Measurements from ENCODE around the gene UIMC1. TPM values are rescaled to one million over a fixed set of nuclear protein-coding genes. Genes with fewer than 3 reads are reported as not detected.
A peak's percentile ranks its signal among the peaks of the same experiment; 100 is the strongest.

The UIMC1 gene
- total RNA-seq, 2 experiments from 2014 or later = 42.7 to 78.5 TPM

- H3K9me2 ChIP-seq (ENCODE audit: insufficient read depth, low read length) = no peaks in the 10 kb centered on the region
- H3K27ac ChIP-seq (ENCODE audit: low read depth, low read length, poor library complexity, severe bottlenecking) = no peak overlapping the region
- ChIA-PET POLR2A (interaction anchor here (0.7 to 1.2 kb wide), 2 partner anchors 105 to 426 kb away, joined by 3 to 4 read pairs; no protein-coding TSS in a partner anchor), CTCF (ENCODE audit: unreplicated experiment) (no interaction called here)
- H3K79me2 ChIP-seq (ENCODE audit: insufficient read depth, low read depth, low read length) = peaks cover 63% of the 10 kb centered on the region
- H4K20me1 ChIP-seq (ENCODE audit: insufficient read depth, low read length) = peaks cover 5% of the 10 kb centered on the region; the same call in 1 of the 2 replicates
- H3K4me1 ChIP-seq (ENCODE audit: insufficient read depth, low read length, poor library complexity, severe bottlenecking) = peaks cover 19% of the 10 kb centered on the region
- no peak overlapping the region for H2AFZ ChIP-seq (ENCODE audit: low read length)
- no peaks in the 10 kb centered on the region for H3K9me3 ChIP-seq (ENCODE audit: low read length)
- H3K4me3 ChIP-seq (ENCODE audit: low read depth, low read length, poor library complexity, severe bottlenecking) = no peak overlapping the region
- intact Hi-C loops (cut with micrococcal nuclease; ENCODE audit: unreplicated experiment) = no loop called here
- no TSS peak for BruUV-seq (replicated peaks)
- H3K4me2 ChIP-seq (ENCODE audit: low read length) = no peak overlapping the region
- H3K36me3 ChIP-seq (ENCODE audit: insufficient read depth, low read length) = peaks cover 72% of the 10 kb centered on the region
- DNase-seq (ENCODE audit: low spot score) = no peak
- TF ChIP-seq, protein P1, sequence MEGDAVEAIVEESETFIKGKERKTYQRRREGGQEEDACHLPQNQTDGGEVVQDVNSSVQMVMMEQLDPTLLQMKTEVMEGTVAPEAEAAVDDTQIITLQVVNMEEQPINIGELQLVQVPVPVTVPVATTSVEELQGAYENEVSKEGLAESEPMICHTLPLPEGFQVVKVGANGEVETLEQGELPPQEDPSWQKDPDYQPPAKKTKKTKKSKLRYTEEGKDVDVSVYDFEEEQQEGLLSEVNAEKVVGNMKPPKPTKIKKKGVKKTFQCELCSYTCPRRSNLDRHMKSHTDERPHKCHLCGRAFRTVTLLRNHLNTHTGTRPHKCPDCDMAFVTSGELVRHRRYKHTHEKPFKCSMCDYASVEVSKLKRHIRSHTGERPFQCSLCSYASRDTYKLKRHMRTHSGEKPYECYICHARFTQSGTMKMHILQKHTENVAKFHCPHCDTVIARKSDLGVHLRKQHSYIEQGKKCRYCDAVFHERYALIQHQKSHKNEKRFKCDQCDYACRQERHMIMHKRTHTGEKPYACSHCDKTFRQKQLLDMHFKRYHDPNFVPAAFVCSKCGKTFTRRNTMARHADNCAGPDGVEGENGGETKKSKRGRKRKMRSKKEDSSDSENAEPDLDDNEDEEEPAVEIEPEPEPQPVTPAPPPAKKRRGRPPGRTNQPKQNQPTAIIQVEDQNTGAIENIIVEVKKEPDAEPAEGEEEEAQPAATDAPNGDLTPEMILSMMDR (conservative IDR thresholded peaks at IDR 0.05; ENCODE audit: low read length) = no peak
- TF ChIP-seq EZH2phosphoT487 (IDR thresholded peaks at IDR 0.05; ENCODE audit: borderline replicate concordance, low read depth, low read length) = no peak
These were observed 25.8 kb downstream of the UIMC1 start for GRCh38 chr5:176980818-176981217.

- Histone ChIP-seq H3K36me3 (ENCODE audit: insufficient read depth, low read length) (peaks cover 83% of the 10 kb centered on the region), H3K9me3 (ENCODE audit: low read length) (no peaks in the 10 kb centered on the region), H3K9me2 (ENCODE audit: insufficient read depth, low read length) (no peaks in the 10 kb centered on the region), H3K4me1 (ENCODE audit: insufficient read depth, low read length, poor library complexity, severe bottlenecking) (peaks cover 9% of the 10 kb centered on the region), H4K20me1 (ENCODE audit: insufficient read depth, low read length) (peaks cover 5% of the 10 kb centered on the region; the same call in 1 of the 2 replicates), H3K27ac (ENCODE audit: low read depth, low read length, poor library complexity, severe bottlenecking) (no peak overlapping the region), H2AFZ (ENCODE audit: low read length) (no peak overlapping the region), H3K4me2 (ENCODE audit: low read length) (no peak overlapping the region), H3K79me2 (ENCODE audit: insufficient read depth, low read depth, low read length) (peaks cover 55% of the 10 kb centered on the region), H3K4me3 (ENCODE audit: low read depth, low read length, poor library complexity, severe bottlenecking) (no peak overlapping the region)
- TF ChIP-seq EZH2phosphoT487 (IDR thresholded peaks at IDR 0.05; ENCODE audit: borderline replicate concordance, low read depth, low read length) = no peak
- TF ChIP-seq, protein P1 (conservative IDR thresholded peaks at IDR 0.05; ENCODE audit: low read length) = no peak
- TSS peak; percentile 38 for BruUV-seq (replicated peaks)
- intact Hi-C loops (cut with micrococcal nuclease; ENCODE audit: unreplicated experiment) = no loop called here
- POLR2A ChIA-PET = no interaction called here
- CTCF ChIA-PET (ENCODE audit: unreplicated experiment) = no interaction called here
- no peak for DNase-seq (ENCODE audit: low spot score)
These were observed 26.9 kb downstream of the UIMC1 start for GRCh38 chr5:176979669-176980068.

GRCh38 chr5:176965633-176966032 lies 40.9 kb downstream of the UIMC1 start:
- H3K4me2 ChIP-seq (ENCODE audit: low read length) = no peak overlapping the region
- DNase-seq (ENCODE audit: low spot score) = no peak
- CTCF ChIA-PET (ENCODE audit: unreplicated experiment) = no interaction called here
- H2AFZ ChIP-seq (ENCODE audit: low read length) = no peak overlapping the region
- POLR2A ChIA-PET = interaction anchor here (0.7 kb wide), 1 partner anchor 107 kb away, joined by 4 read pairs; no protein-coding TSS in a partner anchor
- H3K27ac ChIP-seq (ENCODE audit: low read depth, low read length, poor library complexity, severe bottlenecking) = no peak overlapping the region
- TF ChIP-seq, protein P1 (conservative IDR thresholded peaks at IDR 0.05; ENCODE audit: low read length) = no peak
- no peak for TF ChIP-seq EZH2phosphoT487 (IDR thresholded peaks at IDR 0.05; ENCODE audit: borderline replicate concordance, low read depth, low read length)
- no peaks in the 10 kb centered on the region for H3K4me1 ChIP-seq (ENCODE audit: insufficient read depth, low read length, poor library complexity, severe bottlenecking)
- H3K36me3 ChIP-seq (ENCODE audit: insufficient read depth, low read length) = peaks cover 71% of the 10 kb centered on the region
- H3K9me2 ChIP-seq (ENCODE audit: insufficient read depth, low read length) = no peaks in the 10 kb centered on the region
- intact Hi-C loops (cut with micrococcal nuclease; ENCODE audit: unreplicated experiment) = no loop called here
- BruUV-seq (replicated peaks) = no TSS peak
- no peaks in the 10 kb centered on the region for H3K79me2 ChIP-seq (ENCODE audit: insufficient read depth, low read depth, low read length)
- no peak overlapping the region for H3K4me3 ChIP-seq (ENCODE audit: low read depth, low read length, poor library complexity, severe bottlenecking)
- no peaks in the 10 kb centered on the region for H4K20me1 ChIP-seq (ENCODE audit: insufficient read depth, low read length)
- no peaks in the 10 kb centered on the region for H3K9me3 ChIP-seq (ENCODE audit: low read length)
